SH-SY5Y (cell line): ENCODE data around the gene TOPAZ1.

ENCODE experiments used
- GATA2 ChIP-seq: IDR thresholded peaks from 2 replicates; pipeline ENCODE4 v1.6.1; 2011; ENCODE audit warnings: mild to moderate bottlenecking, low read depth, low read length
- GATA3 ChIP-seq: IDR thresholded peaks from 2 replicates; pipeline ENCODE4 v1.6.1; 2011; ENCODE audit warnings: low read depth, mild to moderate bottlenecking, low read length, moderate library complexity

Gene TOPAZ1

GRCh38 chr3:44241706-44242105, at the start of gene TOPAZ1:
TOPAZ1 (plus strand) TSS chr3:44241886; CDS start chr3:44242054, 168 bp downstream.
- no peak for TF ChIP-seq GATA3
- no peak for TF ChIP-seq GATA2

GRCh38 chr3:44198284-44199269, 43.1 kb upstream of the TOPAZ1 start:
- no peak for TF ChIP-seq GATA3

GRCh38 chr3:44206261-44206660, 35.4 kb upstream of the TOPAZ1 start:
- TF ChIP-seq GATA3 (no peak), GATA2 (no peak)

- TF ChIP-seq GATA3 (no peak), GATA2 (no peak)
Measured at GRCh38 chr3:44206862-44207652, 34.6 kb upstream of the TOPAZ1 start.

DNA sequence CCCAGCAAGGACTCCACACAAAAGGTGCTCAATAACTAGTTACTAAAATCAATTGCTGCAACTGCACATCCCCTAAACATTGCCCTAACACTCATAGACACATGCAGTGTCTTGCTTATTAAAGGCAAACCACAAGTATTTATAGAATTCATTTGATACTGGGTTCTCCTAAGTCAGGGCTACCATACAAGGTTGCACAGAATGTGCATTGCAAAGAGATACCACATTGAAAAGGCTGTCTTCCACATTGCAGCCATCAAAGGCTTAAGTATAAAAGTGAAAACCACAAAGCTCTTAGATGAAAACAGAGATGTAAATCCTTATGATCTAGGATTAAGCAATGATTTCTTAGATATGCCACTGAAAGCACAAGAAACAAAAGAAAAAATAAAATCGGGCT, 33.6 kb upstream of the TOPAZ1 start:
- no peak for TF ChIP-seq GATA2
- TF ChIP-seq GATA3, result no peak

DNA sequence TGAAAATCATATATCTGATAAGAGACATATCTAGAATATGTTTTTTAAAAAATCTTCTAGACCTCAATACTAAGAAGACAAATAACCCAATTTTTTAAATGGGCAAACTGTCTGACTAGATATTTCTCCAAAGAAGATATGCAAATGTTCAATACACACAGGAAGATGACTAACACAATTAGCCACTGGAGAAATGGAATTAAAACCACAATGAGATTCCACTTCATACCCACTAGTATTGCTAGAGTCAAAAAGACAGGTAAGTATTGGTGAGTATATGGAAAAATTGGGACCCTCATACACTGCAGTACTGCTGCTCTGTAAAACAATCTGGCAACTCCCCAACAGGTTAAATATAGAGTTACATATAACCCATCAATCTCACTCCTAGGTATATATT, 33.1 kb upstream of the TOPAZ1 start:
- TF ChIP-seq GATA3, result no peak

GRCh38 chr3:44210967-44211366, 30.7 kb upstream of the TOPAZ1 start:
- TF ChIP-seq GATA2, result no peak
- no peak for TF ChIP-seq GATA3

GRCh38 chr3:44222337-44222736, 19.3 kb upstream of the TOPAZ1 start:
- TF ChIP-seq GATA2 (no peak), GATA3 (no peak)

- TF ChIP-seq GATA2 (no peak), GATA3 (no peak)
Measured at GRCh38 chr3:44223299-44223698, 18.4 kb upstream of the TOPAZ1 start.

- TF ChIP-seq GATA3 (no peak), GATA2 (no peak)
Measured at GRCh38 chr3:44224131-44224530, 17.6 kb upstream of the TOPAZ1 start.

DNA sequence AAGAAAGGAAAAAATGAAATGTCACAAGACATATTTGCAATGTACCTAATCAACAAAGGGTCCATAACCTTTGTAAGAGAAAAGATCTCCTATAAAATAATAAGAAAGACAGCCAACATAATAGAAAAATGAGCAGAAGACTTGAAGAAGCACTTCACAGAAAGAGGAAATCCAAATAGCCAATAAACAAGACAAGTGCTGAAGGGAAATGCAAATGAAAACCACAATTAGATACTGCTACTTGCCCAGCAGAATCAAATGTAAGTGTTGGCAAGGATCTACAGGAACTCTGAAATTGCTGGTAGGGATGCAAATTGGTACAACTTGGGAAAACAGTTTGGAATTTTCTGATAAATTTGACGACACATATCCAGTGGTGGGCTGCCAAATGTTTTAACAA, 15.1 kb upstream of the TOPAZ1 start:
- TF ChIP-seq GATA2, result no peak

- no peak for TF ChIP-seq GATA2
- no peak for TF ChIP-seq GATA3
Measured at GRCh38 chr3:44227632-44228031, 14.1 kb upstream of the TOPAZ1 start.

- TF ChIP-seq GATA3, result no peak
- no peak for TF ChIP-seq GATA2
Measured at GRCh38 chr3:44228900-44229299, 12.8 kb upstream of the TOPAZ1 start.

GRCh38 chr3:44232407-44232806, 9.3 kb upstream of the TOPAZ1 start:
- no peak for TF ChIP-seq GATA2
- no peak for TF ChIP-seq GATA3

- no peak for TF ChIP-seq GATA3
- TF ChIP-seq GATA2, result no peak
Measured at GRCh38 chr3:44234648-44235268, 6.9 kb upstream of the TOPAZ1 start.
